ENCODE results near the gene ZNF341. TPM values are rescaled to one million over a fixed set of nuclear protein-coding genes. Genes with fewer than 3 reads are reported as not detected.

The ZNF341 gene
- total and polyA plus RNA-seq, 2 of the 8 experiments (the other 6 are each of a cell fraction or from before 2014, with no cell fraction given): 5.8 to 6.4 TPM

GRCh38 chr20:33765592-33765991 lies 33.8 kb downstream of the ZNF341 start:
- H3K14ac ChIP-seq (ENCODE audit: insufficient read length): no peak overlapping the region
- POLR2A ChIA-PET (ENCODE audit: partially characterized antibody): interaction anchor here (1.0 kb wide), 1 partner anchor 8 kb away, joined by 3 read pairs; no protein-coding TSS in a partner anchor
- no peak overlapping the region for H3K18ac ChIP-seq (ENCODE audit: extremely low read depth, low read length)
- no peaks in the 10 kb centered on the region for H3K9me3 ChIP-seq (ENCODE audit: insufficient read depth in 2 of 2, low read depth in 1 of 2, low read length in 1 of 2)
- no peak overlapping the region for H4K8ac ChIP-seq (ENCODE audit: extremely low read depth, insufficient read depth, low read length)
- no peak overlapping the region for H3K23ac ChIP-seq (ENCODE audit: insufficient read length)
- DNase-seq (ENCODE audit: low read depth in 1 of 2, low spot score in 2 of 2): no peak
- peaks cover 0 to 2% of the 10 kb centered on the region in 2 experiments for H4K20me1 ChIP-seq (replicated peaks in 1 of 2; ENCODE audit: control insufficient read depth in 1 of 2, insufficient read depth in 2 of 2, low read length in 2 of 2)
- CTCF ChIA-PET (ENCODE audit: partially characterized antibody): no interaction called here
- H2BK15ac ChIP-seq (ENCODE audit: low read length): no peak overlapping the region
- no peak overlapping the region for H4K5ac ChIP-seq (ENCODE audit: insufficient read length, low read depth, low read length)
- 98% methylated on average over 5 of the region's 5 CpGs; no CpG with 5 or more reads in 1 of the 2 experiments for WGBS, 2 experiments (ENCODE audit: extremely low coverage in 1 of 2, insufficient coverage in 1 of 2, insufficient read length in 1 of 2, insufficient replicate concordance in 2 of 2, low coverage in 1 of 2, low lambda C conversion rate in 2 of 2, missing lambda C conversion rate in 1 of 2)
- no peaks in the 10 kb centered on the region for H3K79me2 ChIP-seq (ENCODE audit: control insufficient read depth in 1 of 2, insufficient read depth in 2 of 2, low read length in 2 of 2)
- H3K9ac ChIP-seq (replicated peaks in 1 of 4; ENCODE audit: extremely low read depth in 1 of 4, low read depth in 3 of 4, low read length in 3 of 4): no peak overlapping the region
- no peak overlapping the region for H3K4me2 ChIP-seq (ENCODE audit: insufficient read depth in 1 of 2, low read depth in 2 of 2, low read length in 2 of 2)
- no peak overlapping the region for H2BK120ac ChIP-seq (replicated peaks; ENCODE audit: low read depth, low read length)
- no peaks in the 10 kb centered on the region for H3K23me2 ChIP-seq (ENCODE audit: low read depth, low read length)
- H2BK5ac ChIP-seq (ENCODE audit: low read depth, low read length): no peak overlapping the region
- no peak overlapping the region for H2AK5ac ChIP-seq (ENCODE audit: low read depth, low read length)
- H2AFZ ChIP-seq (ENCODE audit: low read length): no peak overlapping the region
- no peaks in the 10 kb centered on the region; a peak in 2 of 8 replicates for H3K36me3 ChIP-seq (ENCODE audit: control insufficient read depth in 2 of 4, insufficient read depth in 4 of 4, low read length in 3 of 4)
- H3K4me1 ChIP-seq (replicated peaks in 1 of 4; ENCODE audit: control insufficient read depth in 3 of 4, insufficient read depth in 4 of 4, low read length in 3 of 4): no peaks in the 10 kb centered on the region
- no peak overlapping the region for H3K4ac ChIP-seq (replicated peaks; ENCODE audit: insufficient read length, low read depth, low read length)
- H3K27me3 ChIP-seq (replicated peaks in 1 of 4; ENCODE audit: control insufficient read depth in 3 of 4, extremely low read depth in 1 of 4, insufficient read depth in 3 of 4, low read length in 3 of 4): no peaks in the 10 kb centered on the region
- no peak overlapping the region for H3K27ac ChIP-seq (ENCODE audit: low read depth, low read length)
- no peaks in the 10 kb centered on the region for H3K79me1 ChIP-seq (ENCODE audit: low read depth, low read length)
- H3K4me3 ChIP-seq (ENCODE audit: extremely low read depth in 1 of 4, insufficient read depth in 2 of 4, low read depth in 3 of 4, low read length in 4 of 4): no peak overlapping the region
- H2BK12ac ChIP-seq (ENCODE audit: low read depth, low read length): no peak overlapping the region
- FAIRE-seq: no peak
- TF ChIP-seq RAD21 (IDR thresholded peaks at IDR 0.05 in 1 of 2, conservative IDR thresholded peaks at IDR 0.05 in 1 of 2; ENCODE audit: low read depth in 2 of 2, low read length in 2 of 2) (no peak), SRF (IDR thresholded peaks at IDR 0.05; ENCODE audit: low read depth, low read length) (no peak), CTBP2 (IDR thresholded peaks at IDR 0.05; ENCODE audit: borderline replicate concordance, insufficient read depth, insufficient read length, low read length) (no peak), CHD1 (IDR thresholded peaks at IDR 0.05; ENCODE audit: low read depth, low read length) (no peak), PHF8 (conservative IDR thresholded peaks at IDR 0.05; ENCODE audit: low read depth, low read length) (no peak)
- no peak overlapping the region for H4K91ac ChIP-seq (replicated peaks; ENCODE audit: insufficient read length, low read length)
- H3K56ac ChIP-seq (replicated peaks; ENCODE audit: insufficient read length, low read depth, low read length): no peak overlapping the region
- H2BK20ac ChIP-seq (ENCODE audit: low read length): no peak overlapping the region

All from H1 (cell line).